Left ventricle myocardium inferior (tissue), 1 donor: ENCODE results near the gene HAPLN3. TPM values are rescaled to one million over a fixed set of nuclear protein-coding genes. Genes with fewer than 3 reads are reported as not detected.

Source experiments
- DNase-seq: peaks from one replicate; pipeline ENCODE4 v3.0.0-alpha.2; 2020
- H3K27ac ChIP-seq: fragments of 200-600 bp; replicated peaks from 2 replicates; pipeline ENCODE4 v1.8.0; 2021
- H3K27me3 ChIP-seq: fragments of 200-600 bp; 2 replicates; pipeline ENCODE4 v1.8.0; 2021; ENCODE audit warnings: low read depth
- H3K36me3 ChIP-seq: fragments of 200-600 bp; 2 replicates; pipeline ENCODE4 v1.8.0; 2021
- H3K4me1 ChIP-seq: fragments of 200-600 bp; 2 replicates; pipeline ENCODE4 v1.8.0; 2021
- H3K4me3 ChIP-seq: fragments of 200-600 bp; 2 replicates; pipeline ENCODE4 v1.8.0; 2021; ENCODE audit warnings: mild to moderate bottlenecking, moderate library complexity
- H3K9me3 ChIP-seq: fragments of 200-600 bp; replicated peaks from 2 replicates; pipeline ENCODE4 v1.8.0; 2021
- CTCF ChIP-seq: fragments of 200-600 bp; IDR thresholded peaks from 2 replicates; pipeline ENCODE4 v1.8.0; 2021; ENCODE audit warnings: antibody characterized with exemption, mild to moderate bottlenecking, borderline replicate concordance
- intact Hi-C: fragments of 100-400 bp; cut with micrococcal nuclease; formaldehyde crosslinking; loops from one replicate; pipeline ENCODE4 v1.11.0; 2022
- total RNA-seq: library from RNA; stranded (reverse); fragmentation: NEBNext Ultra II Directional; extraction: Animal tissue kit (Norgen Biotek cat#: 25700); gene quantifications from one replicate; pipeline ENCODE4 v1.2.1, GENCODE V29; 2021
- donor health status: DM: no; HTN: yes; CAD: no; lungs with severe emphysema.

Gene HAPLN3
- total RNA-seq, 1 donor from 2014 or later, result 3.2 TPM

GRCh38 chr15:88897456-88898194 lies 2.3 kb upstream of the HAPLN3 start:
- H3K36me3 ChIP-seq, result peaks cover 37% of the 10 kb centered on the region
- intact Hi-C loops, result no loop called here
- H3K4me3 ChIP-seq, result peak overlapping the region; percentile 42
- peak; percentile 90 for DNase-seq
- peak; percentile 83 for TF ChIP-seq CTCF
- no peaks in the 10 kb centered on the region for H3K9me3 ChIP-seq
- peaks cover 10% of the 10 kb centered on the region for H3K27me3 ChIP-seq
- H3K27ac ChIP-seq, result peak overlapping the region; percentile 91
- H3K4me1 ChIP-seq, result peaks cover 82% of the 10 kb centered on the region

GRCh38 chr15:88897142-88897455 lies 1.8 kb upstream of the HAPLN3 start:
- peak overlapping the region; percentile 42 for H3K4me3 ChIP-seq
- H3K9me3 ChIP-seq, result no peaks in the 10 kb centered on the region
- H3K36me3 ChIP-seq, result peaks cover 32% of the 10 kb centered on the region
- no peak for TF ChIP-seq CTCF
- H3K4me1 ChIP-seq, result peaks cover 77% of the 10 kb centered on the region
- H3K27me3 ChIP-seq, result peaks cover 10% of the 10 kb centered on the region
- peak overlapping the region; percentile 91 for H3K27ac ChIP-seq
- DNase-seq, result no peak
- intact Hi-C loops, result no loop called here

- H3K9me3 ChIP-seq, result no peaks in the 10 kb centered on the region
- peaks cover 10% of the 10 kb centered on the region for H3K27me3 ChIP-seq
- no peak for DNase-seq
- peaks cover 25% of the 10 kb centered on the region for H3K36me3 ChIP-seq
- intact Hi-C loops, result no loop called here
- peaks cover 73% of the 10 kb centered on the region for H3K4me1 ChIP-seq
- TF ChIP-seq CTCF, result no peak
- H3K4me3 ChIP-seq, result peak overlapping the region; percentile 42
- H3K27ac ChIP-seq, result peak overlapping the region; percentile 91
Measured at GRCh38 chr15:88896333-88897033, 1.1 kb upstream of the HAPLN3 start.

GRCh38 chr15:88894348-88894818 lies 961 bp downstream of the HAPLN3 start:
- Histone ChIP-seq H3K27me3 (peaks cover 10% of the 10 kb centered on the region), H3K4me3 (peak overlapping the region; percentile 67), H3K4me1 (peaks cover 56% of the 10 kb centered on the region), H3K9me3 (no peaks in the 10 kb centered on the region), H3K27ac (no peak overlapping the region), H3K36me3 (peaks cover 8% of the 10 kb centered on the region)
- peak; percentile 58 for DNase-seq
- TF ChIP-seq CTCF, result peak; percentile 80
- intact Hi-C loops, result no loop called here

- no peak for TF ChIP-seq CTCF
- Histone ChIP-seq H3K4me1 (peaks cover 29% of the 10 kb centered on the region), H3K27ac (no peak overlapping the region), H3K36me3 (no peaks in the 10 kb centered on the region), H3K9me3 (no peaks in the 10 kb centered on the region), H3K27me3 (peaks cover 10% of the 10 kb centered on the region), H3K4me3 (no peak overlapping the region)
- intact Hi-C loops, result no loop called here
- no peak for DNase-seq
Measured at GRCh38 chr15:88891540-88892254, 3.6 kb downstream of the HAPLN3 start.
